SH-SY5Y (cell line): ENCODE data around the gene RMDN2.

ENCODE experiments used
- GATA2 ChIP-seq: IDR thresholded peaks from 2 replicates; pipeline ENCODE4 v1.6.1; 2011; ENCODE audit warnings: mild to moderate bottlenecking, low read depth, low read length
- GATA3 ChIP-seq: IDR thresholded peaks from 2 replicates; pipeline ENCODE4 v1.6.1; 2011; ENCODE audit warnings: low read depth, mild to moderate bottlenecking, low read length, moderate library complexity

DNA sequence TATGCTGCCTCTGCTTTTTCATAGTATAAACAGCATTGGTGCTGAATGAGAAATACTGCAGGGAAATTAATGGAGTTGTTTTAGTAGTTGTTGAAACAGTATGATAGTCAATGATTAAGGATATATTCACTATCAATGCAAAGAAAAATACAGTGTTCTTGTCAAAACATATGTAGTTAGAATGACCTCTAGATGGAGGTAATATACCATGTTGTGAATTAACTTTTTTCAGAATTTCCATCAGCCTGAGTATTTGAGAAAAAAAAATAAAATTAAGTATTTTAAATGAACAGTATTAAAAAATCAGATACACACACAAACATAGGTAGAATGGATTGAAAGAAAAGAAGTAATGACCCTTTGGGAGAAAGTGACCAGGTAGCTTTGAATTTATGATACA lies 59.5 kb downstream of the RMDN2 start:
- TF ChIP-seq GATA2 (no peak), GATA3 (no peak)
